ENCODE data around the gene CASP1. TPM values are rescaled to one million over a fixed set of nuclear protein-coding genes. Genes with fewer than 3 reads are reported as not detected.

The CASP1 gene
- total RNA-seq, 1 experiment from 2014 or later = not detected

DNA sequence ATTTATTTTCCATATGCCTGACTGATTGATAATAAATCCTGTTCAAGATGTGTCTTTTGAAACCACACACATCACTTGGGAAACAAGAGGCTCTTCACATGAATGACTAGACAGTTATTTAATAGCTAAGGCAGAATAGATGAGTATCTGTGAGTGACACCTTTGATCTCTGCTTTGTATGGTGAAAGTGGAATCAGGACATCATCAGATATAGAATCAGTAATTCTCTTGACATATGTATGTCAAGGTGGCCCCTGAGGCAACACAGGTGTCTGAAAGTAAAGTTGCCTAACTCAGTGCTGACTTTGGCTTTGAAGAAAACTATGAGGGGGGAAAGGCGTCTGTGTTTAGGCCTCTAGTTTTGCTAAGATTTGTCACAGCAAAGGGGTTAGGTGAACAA is 55.1 kb downstream of the CASP1 start:
- no peaks in the 10 kb centered on the region for H3K4me1 Mint-ChIP-seq
- no peaks in the 10 kb centered on the region for H3K27me3 Mint-ChIP-seq (ENCODE audit: low read depth)
- Histone ChIP-seq H2BK12ac (ENCODE audit: insufficient read length, low read depth, low read length) (no peak overlapping the region), H2AK5ac (ENCODE audit: insufficient read length, low read length) (no peak overlapping the region), H3K23me2 (ENCODE audit: insufficient read length, low read depth, low read length, poor library complexity, severe bottlenecking) (no peaks in the 10 kb centered on the region), H3K79me2 (ENCODE audit: insufficient read depth, low read length) (no peaks in the 10 kb centered on the region), H4K91ac (ENCODE audit: insufficient read length, low read depth, low read length) (no peak overlapping the region), H4K8ac (replicated peaks; ENCODE audit: insufficient read length, low read depth, low read length) (no peak overlapping the region), H3K23ac (ENCODE audit: insufficient read length, low read depth, low read length) (no peak overlapping the region), H3K27ac (ENCODE audit: insufficient read length, low read depth, low read length) (no peak overlapping the region), H3K4me1 (ENCODE audit: insufficient read depth, low read length) (no peaks in the 10 kb centered on the region), H3K27me3 (ENCODE audit: insufficient read depth, low read length) (no peaks in the 10 kb centered on the region), H2AFZ (ENCODE audit: low read length) (no peak overlapping the region), H3K9me3 (ENCODE audit: control insufficient read depth, low read depth, low read length) (no peaks in the 10 kb centered on the region), H3K79me1 (ENCODE audit: insufficient read depth, low read depth, low read length, poor library complexity, severe bottlenecking) (no peaks in the 10 kb centered on the region), H3K4me2 (ENCODE audit: insufficient read depth, insufficient read length, low read length) (no peak overlapping the region), H3K14ac (ENCODE audit: insufficient read depth, low read length) (no peak overlapping the region), H2BK120ac (ENCODE audit: low read depth, low read length, poor library complexity, severe bottlenecking) (no peak overlapping the region), H3K9ac (ENCODE audit: extremely low read depth, insufficient read length, low read length) (no peak overlapping the region), H2BK15ac (ENCODE audit: low read depth, low read length) (no peak overlapping the region), H2BK5ac (ENCODE audit: insufficient read length, low read length) (no peak overlapping the region), H3T11ph (ENCODE audit: low read length) (no peak overlapping the region), H3K4ac (ENCODE audit: low read depth, low read length) (no peak overlapping the region), H4K20me1 (ENCODE audit: control insufficient read depth, insufficient read depth, insufficient read length) (no peaks in the 10 kb centered on the region), H3K18ac (ENCODE audit: insufficient read length, low read depth, low read length) (no peak overlapping the region), H2BK20ac (ENCODE audit: low read depth, low read length, poor library complexity, severe bottlenecking) (no peak overlapping the region), H3K56ac (ENCODE audit: insufficient read length, low read depth, low read length) (no peak overlapping the region), H4K5ac (ENCODE audit: insufficient read length, low read depth, low read length) (no peak overlapping the region)
- H3K4me3 Mint-ChIP-seq = no peak overlapping the region
- WGBS (ENCODE audit: extremely low coverage, insufficient read length, low lambda C conversion rate) = no CpG with 5 or more reads among the region's 1 CpG
- TF ChIP-seq, protein P1, sequence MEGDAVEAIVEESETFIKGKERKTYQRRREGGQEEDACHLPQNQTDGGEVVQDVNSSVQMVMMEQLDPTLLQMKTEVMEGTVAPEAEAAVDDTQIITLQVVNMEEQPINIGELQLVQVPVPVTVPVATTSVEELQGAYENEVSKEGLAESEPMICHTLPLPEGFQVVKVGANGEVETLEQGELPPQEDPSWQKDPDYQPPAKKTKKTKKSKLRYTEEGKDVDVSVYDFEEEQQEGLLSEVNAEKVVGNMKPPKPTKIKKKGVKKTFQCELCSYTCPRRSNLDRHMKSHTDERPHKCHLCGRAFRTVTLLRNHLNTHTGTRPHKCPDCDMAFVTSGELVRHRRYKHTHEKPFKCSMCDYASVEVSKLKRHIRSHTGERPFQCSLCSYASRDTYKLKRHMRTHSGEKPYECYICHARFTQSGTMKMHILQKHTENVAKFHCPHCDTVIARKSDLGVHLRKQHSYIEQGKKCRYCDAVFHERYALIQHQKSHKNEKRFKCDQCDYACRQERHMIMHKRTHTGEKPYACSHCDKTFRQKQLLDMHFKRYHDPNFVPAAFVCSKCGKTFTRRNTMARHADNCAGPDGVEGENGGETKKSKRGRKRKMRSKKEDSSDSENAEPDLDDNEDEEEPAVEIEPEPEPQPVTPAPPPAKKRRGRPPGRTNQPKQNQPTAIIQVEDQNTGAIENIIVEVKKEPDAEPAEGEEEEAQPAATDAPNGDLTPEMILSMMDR (conservative IDR thresholded peaks at IDR 0.05) = no peak
- peaks cover under 1 to 3% (median 2%) of the 10 kb centered on the region in 3 experiments; a peak in 3 of 7 replicates for H3K36me3 Mint-ChIP-seq (ENCODE audit: insufficient read depth in 1 of 3, low read depth in 3 of 3)
- no peak for DNase-seq
- H3K27ac Mint-ChIP-seq = no peak overlapping the region
- H3K9me3 Mint-ChIP-seq = peaks cover 0 to 2% of the 10 kb centered on the region in 2 experiments; a peak in 2 of 5 replicates

Other genes starting within 250 kb of the CASP1 start
- gene CASP12, start 136.7 kb downstream of the CASP1 start, total RNA-seq (2021) = not detected in 2 replicates
- gene CASP4, start 66.6 kb downstream of the CASP1 start, total RNA-seq (2021) = not detected in 2 replicates
- not detected in 2 replicates for gene CASP5, start 12.0 kb downstream of the CASP1 start, total RNA-seq (2021)
- gene CARD16, start 10.2 kb upstream of the CASP1 start, total RNA-seq (2021) = not detected in 2 replicates
- gene CARD18, start 104.6 kb upstream of the CASP1 start, total RNA-seq (2021) = not detected in 2 replicates

Measured in H9 (cell line).